ENCODE measurements around the gene MCEMP1. TPM values are rescaled to one million over a fixed set of nuclear protein-coding genes. Genes with fewer than 3 reads are reported as not detected.

The MCEMP1 gene
- not detected in 2 replicates for total RNA-seq (2014; rRNA removed; shearing (Covaris generic))

- no peak for DNase-seq (ENCODE audit: low read depth)
These were observed at the start of gene MCEMP1 for GRCh38 chr19:7676854-7677253. MCEMP1 (plus strand) TSS chr19:7677090; CDS start chr19:7677121, 31 bp downstream.

GRCh38 chr19:7627166-7627565 lies 49.7 kb upstream of the MCEMP1 start:
- no peak for DNase-seq (ENCODE audit: low read depth)

- DNase-seq (ENCODE audit: low read depth): no peak
These were observed 48.1 kb upstream of the MCEMP1 start for GRCh38 chr19:7628589-7629311.

GRCh38 chr19:7629347-7630054 lies 47.4 kb upstream of the MCEMP1 start, which contains the start of the genes PET100 and XAB2:
PET100 (plus strand) TSS chr19:7629793; CDS start chr19:7629834, 41 bp downstream.
XAB2 (minus strand) TSS chr19:7629545; CDS start chr19:7629527, 18 bp downstream.
- DNase-seq (ENCODE audit: low read depth): peak; percentile 98

GRCh38 chr19:7631577-7631976 lies 45.3 kb upstream of the MCEMP1 start:
- no peak for DNase-seq (ENCODE audit: low read depth)

- no peak for DNase-seq (ENCODE audit: low read depth)
These were observed 44.3 kb upstream of the MCEMP1 start for GRCh38 chr19:7632340-7633203.

- DNase-seq (ENCODE audit: low read depth): no peak
These were observed 43.2 kb upstream of the MCEMP1 start, which contains the start of gene PCP2 for GRCh38 chr19:7633698-7634097. PCP2 (minus strand) TSS chr19:7633719; CDS start chr19:7633457, 262 bp downstream.

GRCh38 chr19:7635670-7636069 lies 41.2 kb upstream of the MCEMP1 start:
- DNase-seq (ENCODE audit: low read depth): no peak

GRCh38 chr19:7636317-7636690 lies 40.6 kb upstream of the MCEMP1 start:
- peak; percentile 32 for DNase-seq (ENCODE audit: low read depth)

- peak; percentile 82 for DNase-seq (ENCODE audit: low read depth)
These were observed 40.1 kb upstream of the MCEMP1 start, which contains the start of gene STXBP2 for GRCh38 chr19:7636691-7637373. STXBP2 (plus strand) TSS chr19:7637110; CDS start chr19:7637150, 40 bp downstream.

- peak; percentile 53 for DNase-seq (ENCODE audit: low read depth)
These were observed 39.3 kb upstream of the MCEMP1 start for GRCh38 chr19:7637374-7638256.

GRCh38 chr19:7638802-7639465 lies 38.0 kb upstream of the MCEMP1 start:
- no peak for DNase-seq (ENCODE audit: low read depth)

GRCh38 chr19:7639863-7640348 lies 37.0 kb upstream of the MCEMP1 start:
- no peak for DNase-seq (ENCODE audit: low read depth)

GRCh38 chr19:7640803-7641202 lies 36.1 kb upstream of the MCEMP1 start:
- no peak for DNase-seq (ENCODE audit: low read depth)

- no peak for DNase-seq (ENCODE audit: low read depth)
These were observed 35.3 kb upstream of the MCEMP1 start for GRCh38 chr19:7641290-7642276.

- no peak for DNase-seq (ENCODE audit: low read depth)
These were observed 34.4 kb upstream of the MCEMP1 start for GRCh38 chr19:7642295-7643030.

- DNase-seq (ENCODE audit: low read depth): no peak
These were observed 33.9 kb upstream of the MCEMP1 start for GRCh38 chr19:7643031-7643415.

Data from Daoy (cell line).